Omental fat pad (tissue), 4 donors: ENCODE results near the gene CD8A. TPM values are rescaled to one million over a fixed set of nuclear protein-coding genes. Genes with fewer than 3 reads are reported as not detected.

Experiments used
- ATAC-seq: fragments of 150-250 bp; one replicate; pipeline ENCODE4 v1.9.1; 2016; ENCODE audit warnings: mild to moderate bottlenecking, moderate library complexity; ENCODE audit not compliant: low FRiP score
- DNase-seq: peaks from one replicate; pipeline ENCODE4 v3.0.0-alpha.2; 2019; ENCODE audit warnings: low spot score
- total RNA-seq, 4 donors: library from RNA; depleted of rRNA; stranded (reverse); fragments of >200 nt; gene quantifications; one replicate each; pipeline ENCODE4 v1.1.0, GENCODE V29; 2016
- TF ChIP-seq, protein P1 (sequence below), 3 donors: fragments of 450-650 bp; IDR thresholded peaks; one replicate each; pipeline ENCODE4 v1.5.1; 2016 to 2017; ENCODE audit warnings: antibody characterized with exemption in 3 of 3, mild to moderate bottlenecking in 3 of 3, moderate library complexity in 2 of 3

CD8A gene
- total RNA-seq, 4 donors from 2014 or later, result 1.4 to 6.6 (median 2.4) TPM

GRCh38 chr2:86826951-86827350 is 36.2 kb upstream of the CD8A start:
- DNase-seq (no peak), ATAC-seq (no peak)

DNA sequence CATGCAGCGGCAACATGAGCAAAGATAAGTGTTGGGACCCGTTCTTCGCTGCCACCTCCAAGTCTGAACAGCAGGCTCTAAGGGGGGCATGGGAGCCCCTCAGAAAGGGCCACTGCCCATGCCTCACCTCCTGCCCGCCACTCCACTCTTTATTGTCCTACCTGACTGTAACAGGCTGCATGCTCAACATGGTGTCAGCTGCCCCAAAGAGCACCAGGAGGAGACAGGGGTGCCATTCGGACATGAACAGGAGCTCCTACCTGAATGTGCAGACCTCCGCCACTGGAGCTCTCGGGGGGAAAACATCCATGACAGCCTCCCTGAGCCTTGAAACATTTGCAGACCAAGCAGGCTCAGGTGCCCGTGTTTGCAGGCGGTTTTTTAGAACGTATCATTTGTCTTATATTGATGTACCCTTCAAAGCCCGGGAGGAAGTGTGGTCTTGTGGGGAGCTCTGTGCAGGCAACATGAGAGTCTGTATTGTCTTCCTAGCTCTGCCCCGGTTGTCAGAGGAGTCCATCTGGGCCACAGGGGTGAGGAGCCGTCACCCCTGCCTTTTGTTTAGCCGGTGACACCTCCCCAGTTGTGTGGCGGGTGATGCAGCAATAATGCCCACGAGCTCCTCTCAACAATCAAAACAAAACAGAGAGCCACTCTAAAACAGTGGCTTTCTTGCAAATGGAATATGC is 35.1 kb upstream of the CD8A start:
- TF ChIP-seq, protein P1, sequence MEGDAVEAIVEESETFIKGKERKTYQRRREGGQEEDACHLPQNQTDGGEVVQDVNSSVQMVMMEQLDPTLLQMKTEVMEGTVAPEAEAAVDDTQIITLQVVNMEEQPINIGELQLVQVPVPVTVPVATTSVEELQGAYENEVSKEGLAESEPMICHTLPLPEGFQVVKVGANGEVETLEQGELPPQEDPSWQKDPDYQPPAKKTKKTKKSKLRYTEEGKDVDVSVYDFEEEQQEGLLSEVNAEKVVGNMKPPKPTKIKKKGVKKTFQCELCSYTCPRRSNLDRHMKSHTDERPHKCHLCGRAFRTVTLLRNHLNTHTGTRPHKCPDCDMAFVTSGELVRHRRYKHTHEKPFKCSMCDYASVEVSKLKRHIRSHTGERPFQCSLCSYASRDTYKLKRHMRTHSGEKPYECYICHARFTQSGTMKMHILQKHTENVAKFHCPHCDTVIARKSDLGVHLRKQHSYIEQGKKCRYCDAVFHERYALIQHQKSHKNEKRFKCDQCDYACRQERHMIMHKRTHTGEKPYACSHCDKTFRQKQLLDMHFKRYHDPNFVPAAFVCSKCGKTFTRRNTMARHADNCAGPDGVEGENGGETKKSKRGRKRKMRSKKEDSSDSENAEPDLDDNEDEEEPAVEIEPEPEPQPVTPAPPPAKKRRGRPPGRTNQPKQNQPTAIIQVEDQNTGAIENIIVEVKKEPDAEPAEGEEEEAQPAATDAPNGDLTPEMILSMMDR (IDR thresholded peaks at IDR 0.05), result no peak
- ATAC-seq (no peak), DNase-seq (no peak)

More at GRCh38 chr2:86826951-86827350, 36.2 kb upstream of the CD8A start:
- TF ChIP-seq, protein P1 (IDR thresholded peaks at IDR 0.05), result no peak

DNA sequence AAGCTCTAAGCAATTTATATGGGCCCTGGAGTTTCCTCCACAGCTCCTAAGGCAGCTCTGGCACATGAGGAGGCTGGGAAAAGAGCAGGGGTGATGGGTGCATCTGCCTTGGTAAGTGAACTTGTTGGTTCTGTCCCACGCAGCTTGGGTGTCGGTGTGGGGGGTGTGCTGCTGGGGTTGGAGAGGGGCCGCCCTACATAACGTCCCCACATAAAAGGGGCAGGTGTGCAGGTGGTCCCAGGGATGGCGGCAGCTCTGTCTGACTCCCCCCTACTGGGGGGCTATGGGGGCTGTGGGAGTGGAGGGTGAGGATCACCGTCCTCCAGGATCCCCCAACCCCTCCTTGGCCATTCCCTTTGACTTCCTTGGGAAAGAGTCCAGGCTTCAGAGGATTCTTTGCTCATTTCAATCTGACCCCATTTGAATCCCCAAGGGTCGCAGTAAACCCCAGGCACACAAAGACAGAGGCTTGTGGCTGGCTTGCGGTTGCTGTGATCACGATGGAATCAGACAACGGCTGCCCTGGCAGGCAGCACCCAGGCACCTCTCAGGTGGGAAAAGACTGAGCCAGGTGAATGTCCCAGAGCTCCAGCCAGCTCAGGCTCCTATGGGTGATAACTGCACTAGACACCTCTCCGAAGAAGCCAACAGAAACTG is 34.5 kb upstream of the CD8A start:
- TF ChIP-seq, protein P1 (IDR thresholded peaks at IDR 0.05), result no peak
- DNase-seq, result no peak
- ATAC-seq, result no peak

DNA sequence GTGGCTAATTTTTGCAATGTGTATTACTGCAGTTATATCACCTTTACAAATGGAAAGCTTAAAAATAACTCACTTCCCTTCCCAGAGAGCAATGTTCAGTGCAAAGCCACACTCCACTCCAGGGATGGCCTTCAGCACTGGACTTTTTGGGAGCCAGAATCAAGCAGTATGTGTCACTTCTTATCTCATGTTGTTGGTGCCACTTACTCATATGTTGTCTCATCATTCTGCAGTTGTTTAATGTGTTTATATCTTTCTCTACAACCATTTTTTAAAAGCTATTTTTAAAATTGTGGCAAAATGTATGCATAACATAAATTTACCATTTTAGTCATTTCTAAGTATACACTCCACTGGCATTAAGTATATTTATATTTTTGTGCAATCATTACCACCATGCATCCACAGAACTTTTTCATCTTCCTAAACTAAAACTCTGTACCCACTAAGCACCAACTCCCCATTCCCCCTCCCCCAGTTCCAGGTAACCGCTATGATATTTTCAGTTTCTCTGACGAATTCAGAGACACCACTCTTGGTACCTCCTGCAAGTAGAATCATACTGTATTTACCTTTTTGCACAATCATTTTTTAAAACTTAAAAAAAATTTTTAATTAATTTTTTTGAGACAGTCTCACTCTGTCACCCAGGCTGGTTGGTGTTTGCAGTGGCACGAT is 32.1 kb upstream of the CD8A start:
- ATAC-seq, result no peak
- TF ChIP-seq, protein P1 (IDR thresholded peaks at IDR 0.05), result no peak

GRCh38 chr2:86821842-86822241 is 31.1 kb upstream of the CD8A start:
- TF ChIP-seq, protein P1 (IDR thresholded peaks at IDR 0.05), result no peak
- no peak for ATAC-seq
- no peak for DNase-seq

More for the DNA sequence above, 32.1 kb upstream of the CD8A start:
- no peak for DNase-seq

DNA sequence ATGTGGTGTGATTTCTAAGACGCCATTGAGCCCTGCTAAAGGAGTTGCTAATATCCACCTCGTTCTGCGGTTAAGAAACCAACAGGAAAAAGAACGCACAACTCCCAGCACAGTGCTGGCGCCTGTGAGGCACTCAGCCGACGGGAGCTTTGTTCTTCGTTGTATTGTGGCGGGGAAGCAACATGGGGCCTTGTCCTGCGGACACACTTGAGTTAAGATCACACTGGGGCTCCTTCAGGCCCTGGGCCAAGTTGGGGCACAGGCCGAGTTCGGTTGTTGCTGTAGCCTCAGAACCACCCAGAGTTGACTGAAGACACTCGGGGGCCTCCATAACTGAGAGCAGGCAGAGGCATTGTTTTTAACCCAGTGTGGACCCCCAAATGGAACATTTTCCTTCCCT is 30.6 kb upstream of the CD8A start:
- TF ChIP-seq, protein P1 (IDR thresholded peaks at IDR 0.05), result no peak
- no peak for ATAC-seq
- no peak for DNase-seq
